A549 (cell line): Measurements from ENCODE around the gene COX5A.

Experiments
- EHMT2 ChIP-seq: fragments of 200-600 bp; sonication (generic); IDR thresholded peaks from 2 replicates; pipeline ENCODE4 v1.6.1; 2016; ENCODE audit warnings: antibody characterized with exemption, low read depth, mild to moderate bottlenecking, moderate library complexity
- EP300 ChIP-seq, 2 experiments: fragments of >200 bp; sonication (Bioruptor Twin); formaldehyde crosslinking; IDR thresholded peaks; 2 replicates in 1 of 2; 3 replicates in 1 of 2; pipeline ENCODE4 v1.6.1; 2016 to 2017
- FOSL2 ChIP-seq, 2 experiments: fragments of 450-650 bp in 1 of 2; fragments of >200 bp in 1 of 2; sonication (Bioruptor Twin) in 1 of 2; formaldehyde crosslinking; IDR thresholded peaks; 2 replicates each; pipeline versions ENCODE4 v1.5.0 to v1.6.1; 2016 to 2020; ENCODE audit warnings: mild to moderate bottlenecking in 1 of 2, moderate library complexity in 1 of 2
- HDAC2 ChIP-seq: fragments of 200-600 bp; sonication (generic); IDR thresholded peaks from 2 replicates; pipeline ENCODE4 v1.6.1; 2016
- HOXB13 ChIP-seq: fragments of 250-450 bp; sonication (Bioruptor Pico); IDR thresholded peaks from 2 replicates; pipeline ENCODE4 v1.5.0; 2020; ENCODE audit warnings: low read depth, mild to moderate bottlenecking, moderate library complexity
- POLR2A ChIP-seq: IDR thresholded peaks from 2 replicates; pipeline ENCODE4 v1.6.1; 2012; ENCODE audit warnings: mild to moderate bottlenecking, low read length
- RCOR1 ChIP-seq: fragments of 150-350 bp; IDR thresholded peaks from 2 replicates; pipeline ENCODE4 v1.6.1; 2014; ENCODE audit warnings: antibody characterized with exemption, low read length, low read depth
- RNF2 ChIP-seq: fragments of 200-600 bp; sonication (generic); IDR thresholded peaks from 2 replicates; pipeline ENCODE4 v1.6.1; 2016; ENCODE audit warnings: low read depth, mild to moderate bottlenecking, antibody characterized with exemption, moderate library complexity, borderline replicate concordance
- SMC3 ChIP-seq: fragments of >200 bp; sonication (Bioruptor Twin); formaldehyde crosslinking; IDR thresholded peaks from 3 replicates; pipeline ENCODE4 v1.6.1; 2018; ENCODE audit warnings: inconsistent platforms
- TF ChIP-seq, protein P1 (sequence below): fragments of 200-600 bp; sonication (generic); IDR thresholded peaks from 2 replicates; pipeline ENCODE4 v1.6.1; 2016; ENCODE audit warnings: antibody characterized with exemption, mild to moderate bottlenecking, moderate library complexity
- TF ChIP-seq, protein P2 (sequence below): fragments of >200 bp; sonication (Bioruptor Twin); formaldehyde crosslinking; IDR thresholded peaks from 3 replicates; pipeline ENCODE4 v1.5.1; 2016
- TF ChIP-seq, protein P3 (sequence below): IDR thresholded peaks from 2 replicates; pipeline ENCODE4 v1.6.1; 2012
- TF ChIP-seq, protein P4 (sequence below): fragments of 150-350 bp; IDR thresholded peaks from 2 replicates; pipeline ENCODE4 v1.6.1; 2014; ENCODE audit warnings: low read depth, mild to moderate bottlenecking, low read length

DNA sequence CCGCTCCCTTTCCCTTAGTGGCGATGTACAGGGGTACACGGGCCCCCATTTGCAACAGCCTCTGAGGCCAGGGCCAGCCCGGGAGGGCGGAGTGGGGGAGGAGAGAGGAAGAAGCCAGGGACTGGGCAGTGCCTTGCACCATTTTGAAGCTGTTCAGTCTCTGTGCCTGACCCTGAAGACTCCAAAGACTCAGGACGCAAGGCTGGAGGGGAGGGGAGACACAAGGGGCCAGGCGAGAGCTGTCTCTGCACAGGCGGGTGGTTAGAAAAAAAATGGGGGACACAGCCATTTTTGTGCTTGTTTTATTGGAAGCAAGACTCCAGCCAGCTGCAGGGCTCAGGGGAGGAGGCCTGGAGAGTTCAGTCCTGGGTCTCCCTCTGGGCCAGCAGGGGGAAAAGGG is 17.1 kb upstream of the COX5A start:
- TF ChIP-seq, protein P1, sequence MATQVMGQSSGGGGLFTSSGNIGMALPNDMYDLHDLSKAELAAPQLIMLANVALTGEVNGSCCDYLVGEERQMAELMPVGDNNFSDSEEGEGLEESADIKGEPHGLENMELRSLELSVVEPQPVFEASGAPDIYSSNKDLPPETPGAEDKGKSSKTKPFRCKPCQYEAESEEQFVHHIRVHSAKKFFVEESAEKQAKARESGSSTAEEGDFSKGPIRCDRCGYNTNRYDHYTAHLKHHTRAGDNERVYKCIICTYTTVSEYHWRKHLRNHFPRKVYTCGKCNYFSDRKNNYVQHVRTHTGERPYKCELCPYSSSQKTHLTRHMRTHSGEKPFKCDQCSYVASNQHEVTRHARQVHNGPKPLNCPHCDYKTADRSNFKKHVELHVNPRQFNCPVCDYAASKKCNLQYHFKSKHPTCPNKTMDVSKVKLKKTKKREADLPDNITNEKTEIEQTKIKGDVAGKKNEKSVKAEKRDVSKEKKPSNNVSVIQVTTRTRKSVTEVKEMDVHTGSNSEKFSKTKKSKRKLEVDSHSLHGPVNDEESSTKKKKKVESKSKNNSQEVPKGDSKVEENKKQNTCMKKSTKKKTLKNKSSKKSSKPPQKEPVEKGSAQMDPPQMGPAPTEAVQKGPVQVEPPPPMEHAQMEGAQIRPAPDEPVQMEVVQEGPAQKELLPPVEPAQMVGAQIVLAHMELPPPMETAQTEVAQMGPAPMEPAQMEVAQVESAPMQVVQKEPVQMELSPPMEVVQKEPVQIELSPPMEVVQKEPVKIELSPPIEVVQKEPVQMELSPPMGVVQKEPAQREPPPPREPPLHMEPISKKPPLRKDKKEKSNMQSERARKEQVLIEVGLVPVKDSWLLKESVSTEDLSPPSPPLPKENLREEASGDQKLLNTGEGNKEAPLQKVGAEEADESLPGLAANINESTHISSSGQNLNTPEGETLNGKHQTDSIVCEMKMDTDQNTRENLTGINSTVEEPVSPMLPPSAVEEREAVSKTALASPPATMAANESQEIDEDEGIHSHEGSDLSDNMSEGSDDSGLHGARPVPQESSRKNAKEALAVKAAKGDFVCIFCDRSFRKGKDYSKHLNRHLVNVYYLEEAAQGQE: no peak
- TF ChIP-seq SMC3 (no peak), FOSL2 (IDR thresholded peaks at IDR 0.05) (no peak), FOSL2 (CRISPR knock-in tag; IDR thresholded peaks at IDR 0.05) (no peak), EP300 (IDR thresholded peaks at IDR 0.05) (no peak), RNF2 (no peak), POLR2A (no peak), RCOR1 (no peak), HDAC2 (no peak), HOXB13 (CRISPR knock-in tag) (no peak), EHMT2 (no peak)
- TF ChIP-seq, protein P2, sequence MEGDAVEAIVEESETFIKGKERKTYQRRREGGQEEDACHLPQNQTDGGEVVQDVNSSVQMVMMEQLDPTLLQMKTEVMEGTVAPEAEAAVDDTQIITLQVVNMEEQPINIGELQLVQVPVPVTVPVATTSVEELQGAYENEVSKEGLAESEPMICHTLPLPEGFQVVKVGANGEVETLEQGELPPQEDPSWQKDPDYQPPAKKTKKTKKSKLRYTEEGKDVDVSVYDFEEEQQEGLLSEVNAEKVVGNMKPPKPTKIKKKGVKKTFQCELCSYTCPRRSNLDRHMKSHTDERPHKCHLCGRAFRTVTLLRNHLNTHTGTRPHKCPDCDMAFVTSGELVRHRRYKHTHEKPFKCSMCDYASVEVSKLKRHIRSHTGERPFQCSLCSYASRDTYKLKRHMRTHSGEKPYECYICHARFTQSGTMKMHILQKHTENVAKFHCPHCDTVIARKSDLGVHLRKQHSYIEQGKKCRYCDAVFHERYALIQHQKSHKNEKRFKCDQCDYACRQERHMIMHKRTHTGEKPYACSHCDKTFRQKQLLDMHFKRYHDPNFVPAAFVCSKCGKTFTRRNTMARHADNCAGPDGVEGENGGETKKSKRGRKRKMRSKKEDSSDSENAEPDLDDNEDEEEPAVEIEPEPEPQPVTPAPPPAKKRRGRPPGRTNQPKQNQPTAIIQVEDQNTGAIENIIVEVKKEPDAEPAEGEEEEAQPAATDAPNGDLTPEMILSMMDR: no peak
- TF ChIP-seq, protein P3, sequence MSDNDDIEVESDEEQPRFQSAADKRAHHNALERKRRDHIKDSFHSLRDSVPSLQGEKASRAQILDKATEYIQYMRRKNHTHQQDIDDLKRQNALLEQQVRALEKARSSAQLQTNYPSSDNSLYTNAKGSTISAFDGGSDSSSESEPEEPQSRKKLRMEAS: no peak
- TF ChIP-seq, protein P4, sequence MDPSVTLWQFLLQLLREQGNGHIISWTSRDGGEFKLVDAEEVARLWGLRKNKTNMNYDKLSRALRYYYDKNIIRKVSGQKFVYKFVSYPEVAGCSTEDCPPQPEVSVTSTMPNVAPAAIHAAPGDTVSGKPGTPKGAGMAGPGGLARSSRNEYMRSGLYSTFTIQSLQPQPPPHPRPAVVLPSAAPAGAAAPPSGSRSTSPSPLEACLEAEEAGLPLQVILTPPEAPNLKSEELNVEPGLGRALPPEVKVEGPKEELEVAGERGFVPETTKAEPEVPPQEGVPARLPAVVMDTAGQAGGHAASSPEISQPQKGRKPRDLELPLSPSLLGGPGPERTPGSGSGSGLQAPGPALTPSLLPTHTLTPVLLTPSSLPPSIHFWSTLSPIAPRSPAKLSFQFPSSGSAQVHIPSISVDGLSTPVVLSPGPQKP: no peak
